K562 (cell line): ENCODE data around the gene VWA8. TPM values are rescaled to one million over a fixed set of nuclear protein-coding genes. Genes with fewer than 3 reads are reported as not detected.
"Not testable (repeated sequence)": the region's sequence is repeated elsewhere in the genome, so short reads cannot be mapped to it uniquely, and the experiment has no call there.

Experiments
- ATAC-seq: fragments of 200-7000 bp; cut with Tn5 transposase; 3 replicates; pipeline ENCODE4 v1.9.1; 2020; ENCODE audit warnings: moderate library complexity
- BruUV-seq: library from RNA; stranded (reverse); fragments of 400-500 nt; replicated peaks from 2 replicates; lab custom pipeline; 2021; lab: Mats Ljungman, UMichigan
- CTCF ChIA-PET: fragments of 300-600 bp; formaldehyde crosslinking; extraction: SDS; loops from one replicate; lab custom pipeline; 2021; ENCODE audit warnings: low intra/inter-chr PET ratio; lab: Yijun Ruan, JAX
- POLR2A ChIA-PET: fragments of 300-600, 350-650 bp; sonication (Branson Sonifier 250); formaldehyde crosslinking; extraction: SDS; loops from one replicate; lab custom pipeline; 2021; ENCODE audit warnings: antibody characterized with exemption, inconsistent platforms; lab: Yijun Ruan, JAX
- DNase-seq, 4 experiments: peaks; one replicate each; pipeline versions ENCODE4 v3.0.0 to v3.0.0-alpha.2; 2011 to 2018; ENCODE audit warnings: low spot score in 3 of 4, mixed read lengths in 3 of 4; ENCODE audit errors: extremely low read depth in 1 of 4
- FAIRE-seq: peaks from 2 replicates; lab custom pipeline; 2011; peaks lifted over from hg19 to GRCh38; lab: Jason Lieb, UNC
- H2AFZ ChIP-seq: 2 replicates; pipeline ENCODE4 v1.6.0; 2011; ENCODE audit warnings: low read depth, low read length, control low read depth, inconsistent platforms
- H3K27ac ChIP-seq: fragments of 200-600 bp; 3 replicates; pipeline ENCODE4 v1.8.0; 2011; ENCODE audit warnings: low read depth, mild to moderate bottlenecking, control low read depth, inconsistent platforms, low read length, moderate library complexity, mixed read lengths; ENCODE audit errors: extremely low read depth
- H3K27me3 ChIP-seq, 2 experiments: fragments of 300-600 bp in 1 of 2; 2 replicates in 1 of 2; 3 replicates in 1 of 2; pipeline versions ENCODE4 v1.6.0 to v1.8.0; 2011; ENCODE audit warnings: inconsistent platforms in 2 of 2, low read length in 2 of 2, mild to moderate bottlenecking in 1 of 2, mixed read lengths in 1 of 2, moderate library complexity in 1 of 2; ENCODE audit not compliant: control insufficient read depth in 2 of 2, insufficient read depth in 2 of 2
- H3K36me3 ChIP-seq: fragments of 300-600 bp; 3 replicates; pipeline ENCODE4 v1.8.0; 2011; ENCODE audit warnings: mild to moderate bottlenecking, low read length, inconsistent platforms; ENCODE audit not compliant: control insufficient read depth, insufficient read depth
- H3K4me1 ChIP-seq, 2 experiments: fragments of 200-600 bp in 1 of 2; replicated peaks in 1 of 2; 2 replicates in 1 of 2; 3 replicates in 1 of 2; pipeline versions ENCODE4 v1.5.1 to v1.8.0; 2011; ENCODE audit warnings: inconsistent platforms in 2 of 2, low read length in 2 of 2, mild to moderate bottlenecking in 1 of 2, mixed read lengths in 1 of 2, moderate library complexity in 1 of 2; ENCODE audit not compliant: control insufficient read depth in 2 of 2, insufficient read depth in 2 of 2
- H3K4me2 ChIP-seq: 2 replicates; pipeline ENCODE4 v1.6.1; 2011; ENCODE audit warnings: low read length, control low read depth, inconsistent platforms, mixed read lengths; ENCODE audit not compliant: insufficient read depth
- H3K4me3 ChIP-seq: fragments of 200-600 bp; sonication (generic), shearing (Covaris generic); 2 replicates; pipeline ENCODE4 v1.5.1; 2016; ENCODE audit warnings: control low read depth, inconsistent platforms
- H3K79me2 ChIP-seq: fragments of 200-600 bp; 3 replicates; pipeline ENCODE4 v1.8.0; 2011; ENCODE audit warnings: low read length, inconsistent platforms; ENCODE audit not compliant: control insufficient read depth, insufficient read depth
- H3K9ac ChIP-seq, 2 experiments: 2 replicates each; pipeline versions ENCODE4 v1.6.0 to v1.6.1; 2011; ENCODE audit warnings: low read depth in 2 of 2, low read length in 2 of 2, control low read depth in 1 of 2, inconsistent platforms in 1 of 2, mild to moderate bottlenecking in 1 of 2, mixed read lengths in 1 of 2; ENCODE audit not compliant: insufficient read depth in 1 of 2
- H3K9me1 ChIP-seq: one replicate; pipeline ENCODE4 v1.6.0; 2011; ENCODE audit warnings: inconsistent platforms, mild to moderate bottlenecking, low read length, moderate library complexity; ENCODE audit not compliant: control insufficient read depth, insufficient read depth
- H3K9me3 ChIP-seq: replicated peaks from 2 replicates; pipeline ENCODE4 v1.5.1; 2011; ENCODE audit warnings: low read depth, low read length, inconsistent platforms; ENCODE audit not compliant: control insufficient read depth, insufficient read depth
- H4K20me1 ChIP-seq: replicated peaks from 2 replicates; pipeline ENCODE4 v1.6.1; 2011; ENCODE audit warnings: low read length, inconsistent platforms, mixed read lengths; ENCODE audit not compliant: control insufficient read depth, insufficient read depth
- DIDO1 ChIP-seq: fragments of 450-650 bp; IDR thresholded peaks from 2 replicates; pipeline ENCODE4 v1.6.1; 2016; ENCODE audit warnings: low read depth, missing biosample characterization, missing genetic modification characterization
- FOXK2 ChIP-seq, 2 experiments: fragments of 450-650 bp; IDR thresholded peaks in 1 of 2; conservative IDR thresholded peaks in 1 of 2; 2 replicates each; pipeline ENCODE4 v1.6.1; 2016; ENCODE audit warnings: low read depth in 2 of 2, mild to moderate bottlenecking in 1 of 2
- FOXM1 ChIP-seq, 2 experiments: fragments of 450-650 bp in 1 of 2; sonication (generic) in 1 of 2; formaldehyde crosslinking in 1 of 2; IDR thresholded peaks; 2 replicates each; pipeline versions ENCODE4 v1.6.1 to v1.9.0; 2017 to 2022; ENCODE audit warnings: low read depth in 2 of 2, mild to moderate bottlenecking in 2 of 2, missing genetic modification reagents in 1 of 2, moderate library complexity in 1 of 2
- NEUROD1 ChIP-seq: fragments of 150-350 bp; IDR thresholded peaks from 2 replicates; pipeline ENCODE4 v1.6.1; 2014; ENCODE audit warnings: borderline replicate concordance, low read length, low read depth; ENCODE audit not compliant: partially characterized antibody
- NFIX ChIP-seq: fragments of 250-450 bp; sonication (Bioruptor Pico); IDR thresholded peaks from 2 replicates; pipeline ENCODE4 v1.4.0; 2020; ENCODE audit warnings: low read depth, mild to moderate bottlenecking, moderate library complexity
- SMARCB1 ChIP-seq: IDR thresholded peaks from 2 replicates; pipeline ENCODE4 v1.6.1; 2011; ENCODE audit warnings: improper control_type of control experiment, low read depth; ENCODE audit not compliant: insufficient read length
- ZKSCAN1 ChIP-seq: fragments of 150-350 bp; IDR thresholded peaks from 2 replicates; pipeline ENCODE4 v1.6.1; 2016; ENCODE audit warnings: low read depth, low read length
- ZNF431 ChIP-seq: sonication (generic); formaldehyde crosslinking; IDR thresholded peaks from 2 replicates; pipeline ENCODE4 v1.8.0; 2022; ENCODE audit warnings: mild to moderate bottlenecking, missing genetic modification reagents
- WGBS: fragments of 100-300 bp; shearing (Covaris generic); methylation state at CpG from one replicate; pipeline ENCODE4 v1.1.6; 2016; ENCODE audit warnings: low coverage, mixed read lengths; ENCODE audit not compliant: insufficient coverage; ENCODE audit errors: missing lambda C conversion rate; 5-methylcytosine and 5-hydroxymethylcytosine counted together
- in situ Hi-C: fragments of 300-500 bp; cut with MboI; formaldehyde crosslinking; loops from 4 replicates; pipeline ENCODE4 v1.15.0; 2018; ENCODE audit warnings: inconsistent platforms, mixed read lengths
- intact Hi-C: fragments of 100-400 bp; cut with micrococcal nuclease; formaldehyde crosslinking; loops from 2 replicates; pipeline ENCODE4 v1.14.2; 2022
- polyA plus RNA-seq, 8 experiments: library from polyadenylated mRNA; depleted of rRNA in 4 of 8; stranded (reverse) in 5 of 8; unstranded in 3 of 8; fragments of >200 nt; fragmentation: Nextera tagmentation in 2 of 8; fragmentation: Illumina TruSeq in 1 of 8; extraction: Ambion mirVana in 2 of 8; extraction: Trizol in 1 of 8; gene quantifications; 2 replicates each; pipeline versions ENCODE4 v1.2.1 to v1.2.3, GENCODE V29; 2011 to 2014; ENCODE audit warnings: inconsistent platforms in 1 of 8, missing spikeins in 1 of 8
- total RNA-seq, 7 experiments: library from RNA; depleted of rRNA in 6 of 7; stranded (reverse); fragments of >200 nt in 6 of 7; fragmentation: Illumina TruSeq in 2 of 7; extraction: Trizol in 2 of 7; gene quantifications; 2 replicates each; pipeline versions ENCODE4 v1.2.1 to v1.2.3, GENCODE V29; 2011 to 2021; ENCODE audit warnings: low replicate concordance in 1 of 7
- TF ChIP-seq, protein P1 (sequence below): IDR thresholded peaks from 2 replicates; pipeline ENCODE4 v1.6.1; 2011; ENCODE audit not compliant: insufficient read length; ENCODE audit errors: extremely low read depth
- TF ChIP-seq, protein P2 (sequence below): fragments of 450-650 bp; IDR thresholded peaks from 2 replicates; pipeline ENCODE4 v1.6.1; 2016; ENCODE audit warnings: mild to moderate bottlenecking

VWA8 gene
- total and polyA plus RNA-seq, 9 of the 15 experiments (the other 6 are each of a cell fraction or from before 2014, with no cell fraction given), result 2.1 to 18.5 (median 13.3) TPM

DNA sequence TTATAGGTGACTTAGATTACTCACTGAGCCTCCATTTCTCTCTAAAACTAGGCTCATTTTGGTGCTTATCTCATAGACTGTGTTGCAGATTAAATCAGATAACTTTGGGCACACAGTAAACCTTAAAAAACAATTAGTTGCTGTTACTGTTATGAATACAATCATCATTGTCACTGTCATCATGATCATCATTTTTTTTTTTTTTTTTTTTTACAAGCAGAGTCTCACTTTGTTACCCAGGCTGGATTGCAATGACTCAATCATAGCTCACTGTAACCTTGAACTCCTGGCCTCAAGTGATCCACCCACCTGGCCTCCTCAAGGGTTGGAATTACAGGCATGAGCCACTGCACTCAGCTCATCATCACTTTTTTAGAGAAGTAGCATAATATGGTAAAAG lies 60.0 kb downstream of the VWA8 start (continued):
- no peak for TF ChIP-seq NFIX (CRISPR knock-in tag)

DNA sequence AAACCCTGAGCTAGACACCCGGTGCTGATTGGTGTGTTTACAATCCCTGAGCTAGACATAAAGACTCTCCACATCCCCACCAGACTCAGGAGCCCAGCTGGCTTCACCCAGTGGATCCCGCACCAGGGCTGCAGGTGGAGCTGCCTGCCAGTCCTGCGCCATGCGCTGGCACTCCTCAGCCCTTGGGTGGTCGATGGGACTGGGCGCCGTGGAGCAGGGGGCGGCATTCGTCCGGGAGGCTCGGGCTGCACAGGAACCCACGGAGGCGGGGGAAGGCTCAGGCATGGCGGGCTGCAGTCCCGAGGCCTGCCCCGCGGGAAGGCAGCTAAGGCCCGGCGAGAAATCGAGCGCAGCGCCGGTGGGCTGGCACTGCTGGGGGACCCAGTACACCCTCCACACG lies 62.5 kb downstream of the VWA8 start:
- H3K79me2 ChIP-seq, ATAC-seq, H3K9me1 ChIP-seq, H3K4me3 ChIP-seq, H4K20me1 ChIP-seq, H3K4me1 ChIP-seq, H2AFZ ChIP-seq, BruUV-seq, FAIRE-seq, in situ Hi-C loops, H3K27ac ChIP-seq, H3K4me2 ChIP-seq, H3K9me3 ChIP-seq, H3K9ac ChIP-seq, intact Hi-C loops, POLR2A ChIA-PET, H3K36me3 ChIP-seq, DNase-seq, H3K27me3 ChIP-seq, CTCF ChIA-PET: not testable (repeated sequence)
- WGBS, result 98% methylated on average over 6 of the region's 24 CpGs

DNA sequence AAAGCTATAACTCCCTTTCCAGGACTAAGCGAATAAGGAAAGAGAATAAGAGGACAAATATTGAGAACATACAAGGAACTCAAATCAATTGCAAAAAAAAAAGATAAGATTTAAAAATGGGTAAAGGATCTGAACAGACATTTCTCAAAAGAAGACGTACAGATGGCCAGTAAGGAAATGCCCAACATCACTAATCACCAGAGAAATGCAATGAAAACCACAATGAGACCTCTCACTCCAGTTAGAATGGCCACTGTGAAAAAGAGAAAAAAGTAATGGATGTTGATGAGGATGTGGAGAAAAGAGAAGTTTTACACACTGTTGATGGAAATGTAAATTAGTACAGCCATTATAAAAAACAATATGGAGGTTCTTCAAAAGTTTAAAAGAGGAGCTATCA lies 63.8 kb downstream of the VWA8 start:
- Histone ChIP-seq H3K9me1 (no peaks in the 10 kb centered on the region), H3K4me2 (no peak overlapping the region), H4K20me1 (no peaks in the 10 kb centered on the region), H3K27me3 (no peaks in the 10 kb centered on the region), H3K27ac (no peak overlapping the region), H3K4me1 (no peaks in the 10 kb centered on the region), H3K4me3 (no peak overlapping the region), H3K9ac (no peak overlapping the region), H3K9me3 (no peaks in the 10 kb centered on the region; the same call in 1 of the 2 replicates), H3K36me3 (peaks cover 4% of the 10 kb centered on the region; the same call in 2 of the 3 replicates), H3K79me2 (no peaks in the 10 kb centered on the region), H2AFZ (no peak overlapping the region)
- WGBS, result 93% methylated on average over 2 of the region's 2 CpGs
- DNase-seq (no peak), ATAC-seq (no peak), FAIRE-seq (no peak)
- ChIA-PET CTCF (no interaction called here), POLR2A (interaction anchor here (0.7 kb wide), 1 partner anchor 213 kb away, joined by 3 read pairs; no protein-coding TSS in a partner anchor)
- in situ Hi-C loops, result no loop called here
- no TSS peak for BruUV-seq
- intact Hi-C loops, result no loop called here
- TF ChIP-seq, protein P1, sequence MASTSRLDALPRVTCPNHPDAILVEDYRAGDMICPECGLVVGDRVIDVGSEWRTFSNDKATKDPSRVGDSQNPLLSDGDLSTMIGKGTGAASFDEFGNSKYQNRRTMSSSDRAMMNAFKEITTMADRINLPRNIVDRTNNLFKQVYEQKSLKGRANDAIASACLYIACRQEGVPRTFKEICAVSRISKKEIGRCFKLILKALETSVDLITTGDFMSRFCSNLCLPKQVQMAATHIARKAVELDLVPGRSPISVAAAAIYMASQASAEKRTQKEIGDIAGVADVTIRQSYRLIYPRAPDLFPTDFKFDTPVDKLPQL, result no peak
- TF ChIP-seq NEUROD1, result no peak
- TF ChIP-seq SMARCB1, result no peak
- no peak for TF ChIP-seq ZKSCAN1
- no peak for TF ChIP-seq DIDO1 (tag)
- no peak for TF ChIP-seq ZNF431 (CRISPR knock-in tag)
- TF ChIP-seq, protein P2, sequence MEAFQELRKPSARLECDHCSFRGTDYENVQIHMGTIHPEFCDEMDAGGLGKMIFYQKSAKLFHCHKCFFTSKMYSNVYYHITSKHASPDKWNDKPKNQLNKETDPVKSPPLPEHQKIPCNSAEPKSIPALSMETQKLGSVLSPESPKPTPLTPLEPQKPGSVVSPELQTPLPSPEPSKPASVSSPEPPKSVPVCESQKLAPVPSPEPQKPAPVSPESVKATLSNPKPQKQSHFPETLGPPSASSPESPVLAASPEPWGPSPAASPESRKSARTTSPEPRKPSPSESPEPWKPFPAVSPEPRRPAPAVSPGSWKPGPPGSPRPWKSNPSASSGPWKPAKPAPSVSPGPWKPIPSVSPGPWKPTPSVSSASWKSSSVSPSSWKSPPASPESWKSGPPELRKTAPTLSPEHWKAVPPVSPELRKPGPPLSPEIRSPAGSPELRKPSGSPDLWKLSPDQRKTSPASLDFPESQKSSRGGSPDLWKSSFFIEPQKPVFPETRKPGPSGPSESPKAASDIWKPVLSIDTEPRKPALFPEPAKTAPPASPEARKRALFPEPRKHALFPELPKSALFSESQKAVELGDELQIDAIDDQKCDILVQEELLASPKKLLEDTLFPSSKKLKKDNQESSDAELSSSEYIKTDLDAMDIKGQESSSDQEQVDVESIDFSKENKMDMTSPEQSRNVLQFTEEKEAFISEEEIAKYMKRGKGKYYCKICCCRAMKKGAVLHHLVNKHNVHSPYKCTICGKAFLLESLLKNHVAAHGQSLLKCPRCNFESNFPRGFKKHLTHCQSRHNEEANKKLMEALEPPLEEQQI, result no peak
- TF ChIP-seq FOXK2 (conservative IDR thresholded peaks at IDR 0.05 in 1 of 2, IDR thresholded peaks at IDR 0.05 in 1 of 2; ENCODE audit: low read depth in 2 of 2), result no peak
- no peak for TF ChIP-seq FOXM1 (IDR thresholded peaks at IDR 0.05; ENCODE audit: low read depth)
- no peak for TF ChIP-seq FOXM1 (CRISPR knock-in tag; IDR thresholded peaks at IDR 0.05; ENCODE audit: low read depth)
